NCI-H1092 treated with DMSO at 0.1 percent for 48 hours (cell line): Measurements from ENCODE around the gene CPNE2.

ENCODE experiments used
- DNase-seq: peaks from one replicate; lab custom pipeline; 2025; lab: John Stamatoyannopoulos, UW

The CPNE2 gene

GRCh38 chr16:57123974-57124674 is 31.7 kb downstream of the CPNE2 start:
- no peak for DNase-seq

DNA sequence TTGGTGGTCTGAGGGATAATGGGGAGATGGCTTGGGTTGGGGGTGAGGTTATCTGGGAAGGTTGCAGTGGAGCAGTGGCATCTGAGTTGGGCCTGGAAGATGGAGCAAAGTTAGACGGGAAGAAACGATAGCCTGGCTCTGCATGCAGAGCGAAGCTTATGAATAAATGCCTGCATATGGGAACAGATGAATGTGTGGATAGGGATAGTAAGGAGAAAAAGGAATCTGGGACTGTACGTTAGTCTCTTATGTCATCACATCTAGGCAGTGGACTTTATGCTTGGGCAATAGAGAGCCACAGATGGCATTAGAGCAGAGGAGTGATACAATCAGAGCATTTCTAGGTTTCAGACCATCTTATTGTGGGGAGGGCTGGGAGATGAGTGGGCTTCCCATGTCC is 33.0 kb downstream of the CPNE2 start:
- no peak for DNase-seq

DNA sequence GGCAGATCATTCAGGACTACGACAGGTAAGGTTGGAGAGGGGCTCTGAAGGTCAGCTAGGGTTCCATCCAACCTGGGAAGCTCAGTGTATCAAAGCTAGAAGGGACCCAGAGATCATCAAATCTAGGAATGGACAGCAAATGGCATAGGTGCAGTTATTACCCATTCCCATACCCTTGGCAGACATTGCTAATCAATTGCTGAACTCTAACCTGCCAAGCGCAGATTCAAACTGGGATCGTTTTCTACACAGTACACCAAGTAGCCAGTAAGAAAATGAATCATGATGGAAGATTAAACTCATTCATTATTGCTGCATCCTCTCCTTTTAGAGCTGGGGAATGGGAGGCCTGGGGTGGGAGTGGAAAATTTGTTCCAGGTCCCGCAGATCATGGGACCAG is 33.6 kb downstream of the CPNE2 start:
- DNase-seq, result no peak

GRCh38 chr16:57126411-57126810 is 34.0 kb downstream of the CPNE2 start:
- no peak for DNase-seq

GRCh38 chr16:57127037-57127763 is 34.8 kb downstream of the CPNE2 start:
- no peak for DNase-seq

DNA sequence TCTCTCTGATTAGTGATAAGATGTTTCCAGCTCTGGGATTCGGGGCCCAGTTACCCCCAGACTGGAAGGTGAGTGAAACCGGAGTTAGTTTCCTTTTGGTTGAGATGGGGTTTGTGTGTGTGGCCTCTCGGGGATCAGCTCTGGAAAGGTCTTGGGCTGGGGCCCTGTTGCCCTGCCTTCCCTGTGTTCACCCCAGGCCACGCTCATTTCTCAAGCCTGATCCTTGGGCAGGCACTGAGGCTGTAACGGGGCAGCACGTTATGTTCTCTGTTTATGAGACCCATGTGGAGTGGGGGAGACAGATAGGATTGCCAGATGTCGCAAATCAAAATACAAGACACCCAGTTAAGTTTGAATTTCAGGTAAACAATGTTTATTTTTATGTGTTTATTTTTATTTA is 35.5 kb downstream of the CPNE2 start:
- DNase-seq, result no peak

GRCh38 chr16:57128771-57129389 is 36.5 kb downstream of the CPNE2 start:
- DNase-seq, result no peak

DNA sequence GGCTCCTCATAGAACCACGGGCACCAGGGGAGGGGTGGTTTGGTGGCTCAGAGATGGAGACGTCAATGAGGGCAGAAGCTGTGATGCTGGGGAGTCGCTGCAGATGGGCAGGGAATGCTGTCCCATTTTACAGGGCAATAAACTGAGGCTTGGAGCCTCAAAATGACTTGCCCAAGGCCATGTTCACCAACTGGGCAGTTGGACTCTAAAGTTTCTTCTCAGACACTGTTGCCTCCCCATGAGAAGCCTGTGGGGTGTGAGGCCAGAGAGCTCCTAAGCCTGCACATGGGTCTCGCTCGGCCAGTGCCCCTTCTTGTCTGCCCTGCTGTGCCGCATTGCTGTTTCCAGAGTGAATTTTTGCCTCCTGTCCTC is 38.6 kb downstream of the CPNE2 start:
- no peak for DNase-seq

DNA sequence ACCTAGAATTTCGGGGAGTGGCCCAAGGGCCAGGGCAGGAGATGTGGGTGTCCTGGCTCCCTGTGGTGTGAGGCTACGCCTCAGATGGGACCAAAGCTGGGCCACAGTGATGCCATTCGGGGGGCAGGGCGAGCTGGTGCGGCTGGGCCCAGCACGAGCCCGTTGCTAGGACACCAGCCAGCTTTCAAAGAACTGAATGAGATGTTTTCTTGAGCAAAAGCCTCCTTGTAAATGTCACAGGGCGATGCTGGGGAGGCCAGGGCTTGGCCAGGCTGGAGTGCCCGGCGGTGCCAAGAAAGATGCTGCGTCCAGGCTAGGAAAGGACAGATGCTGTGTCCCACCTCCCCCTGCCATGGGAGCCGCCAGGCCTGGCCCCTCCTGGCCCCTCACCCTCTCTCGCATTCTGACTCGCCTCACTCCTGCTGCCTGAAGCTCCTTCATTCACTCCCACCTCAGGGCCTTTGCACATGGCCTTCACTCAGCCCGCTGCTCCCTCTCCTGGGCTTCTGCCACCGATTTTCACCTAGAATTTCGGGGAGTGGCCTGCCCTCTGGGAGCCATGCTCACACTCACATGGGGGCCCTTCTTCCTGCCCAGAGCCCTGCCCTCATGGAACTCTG is 39.1 kb downstream of the CPNE2 start:
- no peak for DNase-seq

- DNase-seq, result no peak
These were observed 40.1 kb downstream of the CPNE2 start for GRCh38 chr16:57132470-57132869.

DNA sequence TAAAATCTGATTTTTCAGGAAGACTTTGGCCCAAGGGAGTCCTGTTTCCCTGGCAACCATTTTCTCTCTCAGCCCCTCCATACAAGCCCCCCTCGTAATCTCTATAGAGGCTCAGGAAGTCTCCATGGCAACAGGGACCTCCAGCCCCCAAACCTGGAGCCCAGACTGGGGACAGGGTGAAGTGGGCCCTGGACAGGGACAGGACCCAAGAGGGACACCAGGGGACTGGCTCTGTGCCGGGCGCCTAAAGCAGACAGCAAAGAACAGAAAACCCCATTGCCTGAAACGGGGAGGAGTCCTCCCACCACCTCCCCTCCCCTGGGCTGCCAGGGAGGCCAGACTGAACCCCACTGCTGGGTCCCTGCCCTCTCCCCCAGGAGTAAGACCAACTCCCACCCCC is 40.6 kb downstream of the CPNE2 start:
- DNase-seq, result no peak

GRCh38 chr16:57133886-57134285 is 41.5 kb downstream of the CPNE2 start:
- DNase-seq, result no peak

GRCh38 chr16:57134982-57135381 is 42.6 kb downstream of the CPNE2 start:
- no peak for DNase-seq

DNA sequence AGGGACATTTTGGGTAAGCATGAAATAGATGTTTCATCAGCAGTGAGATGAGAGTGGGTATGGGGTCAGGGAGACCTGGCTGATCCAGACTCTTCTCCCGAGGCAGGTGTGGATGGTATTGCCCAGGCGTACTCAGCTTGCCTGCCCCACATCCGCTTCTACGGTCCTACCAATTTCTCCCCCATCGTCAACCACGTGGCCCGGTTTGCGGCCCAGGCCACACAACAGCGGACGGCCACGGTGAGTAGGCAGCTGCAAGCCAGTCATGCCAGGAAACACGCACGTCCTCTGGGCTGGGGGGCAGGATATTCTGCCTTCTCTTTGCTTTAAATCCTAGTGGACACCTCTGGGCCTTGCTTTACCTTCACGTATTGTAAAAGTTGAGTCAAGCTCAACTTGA is 44.7 kb downstream of the CPNE2 start:
- no peak for DNase-seq

- DNase-seq, result no peak
These were observed 45.3 kb downstream of the CPNE2 start for GRCh38 chr16:57137566-57138273.

DNA sequence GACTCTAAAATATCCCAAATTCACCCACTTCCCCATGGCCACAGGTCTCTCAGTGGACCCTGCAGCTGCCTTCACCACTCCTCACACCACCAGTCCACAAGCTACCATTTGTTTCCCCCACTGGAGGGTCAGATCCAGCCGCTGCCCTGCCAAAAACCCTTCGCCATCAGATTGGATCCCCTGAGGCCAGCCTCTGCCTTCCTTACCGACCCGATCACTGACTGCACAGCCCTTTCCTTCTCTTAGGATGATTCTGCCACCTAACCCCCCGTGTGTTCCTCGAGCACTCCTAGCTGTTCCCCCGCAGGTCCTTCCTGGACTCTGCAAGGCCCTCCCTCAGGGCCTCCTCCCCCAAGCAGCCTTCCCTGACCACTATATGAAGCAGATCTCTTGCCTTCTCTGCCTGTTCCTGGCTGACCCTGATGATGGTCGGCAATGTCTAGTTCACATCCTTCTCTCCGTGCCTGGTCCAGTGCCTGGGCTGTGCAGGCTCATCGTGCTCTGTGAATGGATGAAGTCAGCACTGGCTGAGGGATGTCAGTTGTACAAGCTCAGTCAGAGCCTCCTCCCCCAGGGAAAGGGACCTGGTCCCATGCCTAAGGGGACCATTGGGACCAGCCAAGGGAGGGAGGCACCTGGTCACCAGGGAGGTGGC is 46.0 kb downstream of the CPNE2 start:
- DNase-seq, result no peak

- no peak for DNase-seq
These were observed 48.7 kb downstream of the CPNE2 start for GRCh38 chr16:57140931-57141668.

DNA sequence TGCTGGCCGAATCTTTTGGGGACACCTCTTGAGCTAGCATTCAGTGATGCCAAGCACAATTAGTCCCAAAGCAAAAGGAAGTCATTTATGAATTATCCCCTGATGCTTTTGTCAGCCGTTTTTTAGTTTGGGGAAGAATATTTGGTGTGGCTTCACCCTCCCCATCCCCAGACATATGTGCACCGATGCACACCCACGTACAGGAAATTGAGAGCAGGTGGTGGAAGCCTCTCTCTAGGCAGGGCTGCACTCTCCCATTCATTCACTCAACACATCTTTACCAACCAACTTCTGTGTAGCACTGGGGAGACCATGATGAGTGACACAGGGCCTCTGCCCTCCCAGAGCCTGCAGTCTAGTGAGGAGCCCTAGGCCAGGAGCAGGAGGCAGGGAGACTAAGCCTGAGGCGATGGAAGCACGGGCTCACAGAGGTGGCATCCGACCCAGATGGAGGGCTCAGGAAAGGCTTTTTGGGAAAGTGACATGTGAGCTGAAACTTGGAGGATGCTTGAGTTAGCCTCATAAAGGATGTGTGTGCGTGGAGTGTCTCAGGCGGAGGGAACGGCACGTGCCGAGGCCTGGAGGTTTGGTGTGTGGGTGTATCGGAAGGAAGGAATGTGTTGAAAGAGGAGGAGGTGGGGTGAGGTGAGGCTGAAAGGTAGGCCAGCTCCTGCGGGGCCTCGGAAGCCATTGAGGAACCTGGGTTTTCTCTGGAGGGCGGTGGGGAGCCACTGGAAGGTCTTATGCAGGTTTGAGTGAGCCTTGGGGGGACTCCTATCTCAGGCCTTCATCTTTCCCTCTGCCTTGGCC is 49.6 kb downstream of the CPNE2 start:
- no peak for DNase-seq

- no peak for DNase-seq
These were observed 51.0 kb downstream of the CPNE2 start for GRCh38 chr16:57143149-57143921.
